IPS-11a (cell line): ENCODE results near the gene G3BP1.
"Not testable (repeated sequence)": the region's sequence is repeated elsewhere in the genome, so short reads cannot be mapped to it uniquely, and the experiment has no call there.

Source experiments
- H3K4me3 ChIP-seq: one replicate; pipeline ENCODE4 v1.5.1; 2013; ENCODE audit warnings: low read depth, low read length, control low read depth

G3BP1 gene

GRCh38 chr5:151856861-151857260 is 85.1 kb downstream of the G3BP1 start:
- no peak overlapping the region for H3K4me3 ChIP-seq

DNA sequence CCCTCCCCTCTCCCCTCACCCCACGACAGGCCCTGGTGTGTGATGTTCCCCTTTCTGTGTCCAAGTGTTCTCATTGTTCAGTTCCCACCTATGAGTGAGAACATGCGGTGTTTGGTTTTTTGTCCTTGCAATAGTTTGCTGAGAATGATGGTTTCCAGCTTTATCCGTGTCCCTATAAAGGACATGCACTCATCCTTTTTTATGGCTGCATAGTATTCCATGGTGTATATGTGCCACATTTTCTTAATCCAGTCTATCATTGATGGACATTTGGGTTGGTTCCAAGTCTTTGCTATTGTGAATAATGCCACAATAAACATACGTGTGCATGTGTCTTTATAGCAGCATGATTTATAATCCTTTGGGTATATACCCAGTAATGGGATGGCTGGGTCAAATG is 89.1 kb downstream of the G3BP1 start:
- H3K4me3 ChIP-seq: not testable (repeated sequence)
